HUES6 (cell line): ENCODE results near the gene GEN1.

Experiments
- H3K27ac ChIP-seq: 2 replicates; pipeline ENCODE4 v1.7.0; 2013; ENCODE audit warnings: low read depth, mild to moderate bottlenecking, low read length, inconsistent platforms
- H3K27me3 ChIP-seq: 2 replicates; pipeline ENCODE4 v1.6.1; 2013; ENCODE audit warnings: low read length; ENCODE audit not compliant: control insufficient read depth, insufficient read depth
- H3K36me3 ChIP-seq: 2 replicates; pipeline ENCODE4 v1.6.1; 2013; ENCODE audit warnings: low read length; ENCODE audit not compliant: control insufficient read depth, insufficient read depth
- H3K4me1 ChIP-seq: 2 replicates; pipeline ENCODE4 v1.6.1; 2013; ENCODE audit warnings: low read length; ENCODE audit not compliant: control insufficient read depth, insufficient read depth
- H3K4me3 ChIP-seq: 2 replicates; pipeline ENCODE4 v1.5.1; 2013; ENCODE audit warnings: low read depth, low read length
- H3K9ac ChIP-seq: one replicate; pipeline ENCODE4 v1.6.1; 2013; ENCODE audit warnings: mild to moderate bottlenecking, low read length
- H3K9me3 ChIP-seq: 2 replicates; pipeline ENCODE4 v1.6.1; 2013; ENCODE audit warnings: low read depth, low read length; ENCODE audit not compliant: control insufficient read depth, insufficient read depth

The GEN1 gene

DNA sequence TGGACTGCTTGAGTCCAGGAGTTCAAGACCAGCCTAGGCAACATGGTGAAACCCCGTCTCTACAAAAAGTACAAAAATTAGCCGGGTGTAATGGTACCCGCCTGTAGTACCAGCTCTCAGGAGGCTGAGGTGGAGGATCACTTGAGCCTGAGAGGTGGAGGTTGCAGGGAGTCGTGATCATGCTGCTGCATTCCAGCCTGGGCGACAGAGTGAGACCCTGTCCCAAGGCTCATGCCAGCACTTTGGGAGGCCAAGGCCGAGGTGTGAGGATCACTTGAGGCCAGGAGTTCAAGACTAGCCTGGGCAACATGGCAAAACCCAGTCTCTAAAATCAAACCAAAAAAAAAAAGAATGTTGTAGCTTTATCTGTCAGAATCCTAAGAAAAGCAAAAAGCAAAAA, 25.7 kb upstream of the GEN1 start:
- no peak overlapping the region for H3K27ac ChIP-seq
- H3K4me3 ChIP-seq: no peak overlapping the region
- H3K27me3 ChIP-seq: no peaks in the 10 kb centered on the region
- 0 out of 2 replicates have a peak, but pooled peaks cover 4% of the 10 kb centered on the region for H3K4me1 ChIP-seq
- H3K9ac ChIP-seq: no peak overlapping the region
- H3K36me3 ChIP-seq: peaks cover 90% of the 10 kb centered on the region
- H3K9me3 ChIP-seq: no peaks in the 10 kb centered on the region

DNA sequence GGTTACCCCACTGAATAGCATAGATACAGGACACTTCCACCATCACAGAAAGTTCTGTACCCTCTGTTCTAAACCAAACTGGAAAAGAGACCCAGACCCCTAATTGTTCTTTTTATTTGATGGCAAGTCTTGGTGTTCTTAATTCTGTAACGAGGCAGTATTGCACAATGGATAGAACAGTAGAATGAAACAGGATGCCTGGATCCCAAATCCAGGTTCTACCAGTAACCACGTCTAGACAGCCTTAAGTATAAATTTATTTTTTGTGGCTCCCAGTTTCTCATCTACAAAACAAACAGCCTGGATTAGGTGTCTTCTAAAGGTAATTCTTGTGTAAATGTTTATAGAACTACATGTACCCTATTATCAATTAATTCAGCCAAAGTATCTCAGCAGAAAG, 24.1 kb upstream of the GEN1 start:
- Histone ChIP-seq H3K9me3 (no peaks in the 10 kb centered on the region), H3K4me1 (0 out of 2 replicates have a peak, but pooled peaks cover 4% of the 10 kb centered on the region)

DNA sequence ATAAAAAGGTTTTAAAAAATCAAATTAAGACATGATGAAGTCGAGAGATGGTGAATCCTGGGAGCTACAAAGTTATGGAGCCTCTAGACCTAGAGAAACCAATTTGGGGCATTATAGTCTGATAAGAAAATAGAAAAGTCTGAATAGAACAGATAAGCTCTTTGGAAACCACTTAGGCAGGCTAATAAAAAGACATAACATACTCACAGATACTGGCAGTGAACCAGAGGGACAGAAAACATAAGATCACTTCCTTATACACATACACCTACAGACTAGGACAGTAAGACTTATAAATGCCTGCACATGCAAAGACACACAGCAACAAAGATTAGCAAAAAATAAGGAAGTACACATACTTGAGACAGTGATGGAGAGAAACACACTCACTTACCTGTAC, 20.3 kb upstream of the GEN1 start:
- H3K36me3 ChIP-seq: peaks cover 93% of the 10 kb centered on the region
- H3K9me3 ChIP-seq: no peaks in the 10 kb centered on the region
- no peaks in the 10 kb centered on the region for H3K27me3 ChIP-seq
- H3K4me3 ChIP-seq: no peak overlapping the region
- 0 out of 2 replicates have a peak, but pooled peaks cover 4% of the 10 kb centered on the region for H3K4me1 ChIP-seq
- no peak overlapping the region for H3K27ac ChIP-seq
- no peak overlapping the region for H3K9ac ChIP-seq

More for the DNA sequence above, 24.1 kb upstream of the GEN1 start:
- Histone ChIP-seq H3K36me3 (peaks cover 89% of the 10 kb centered on the region), H3K27ac (no peak overlapping the region), H3K27me3 (no peaks in the 10 kb centered on the region), H3K4me3 (no peak overlapping the region), H3K9ac (no peak overlapping the region)

DNA sequence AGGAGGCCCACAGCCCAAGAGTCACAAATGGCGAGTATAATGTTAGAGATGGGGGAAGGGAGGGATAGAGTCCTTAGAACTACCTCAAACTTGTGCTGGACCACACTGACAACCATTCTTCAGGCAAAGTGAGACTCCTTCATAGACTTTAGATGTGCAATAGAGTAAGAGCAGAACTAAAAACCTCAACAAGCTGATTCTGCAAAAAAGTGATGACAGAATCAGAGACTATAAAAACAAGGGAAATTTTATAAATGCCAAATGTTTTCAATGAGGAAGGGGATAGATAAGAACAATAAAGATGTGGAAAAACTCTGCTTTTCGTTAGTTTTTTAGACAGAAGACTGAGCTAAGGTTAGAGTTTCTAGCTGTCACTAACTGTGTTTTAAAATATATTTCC, 18.1 kb upstream of the GEN1 start:
- Histone ChIP-seq H3K27me3 (no peaks in the 10 kb centered on the region), H3K36me3 (peaks cover 94% of the 10 kb centered on the region), H3K9me3 (no peaks in the 10 kb centered on the region), H3K9ac (no peak overlapping the region), H3K4me1 (no peaks in the 10 kb centered on the region), H3K27ac (no peak overlapping the region), H3K4me3 (no peak overlapping the region)

DNA sequence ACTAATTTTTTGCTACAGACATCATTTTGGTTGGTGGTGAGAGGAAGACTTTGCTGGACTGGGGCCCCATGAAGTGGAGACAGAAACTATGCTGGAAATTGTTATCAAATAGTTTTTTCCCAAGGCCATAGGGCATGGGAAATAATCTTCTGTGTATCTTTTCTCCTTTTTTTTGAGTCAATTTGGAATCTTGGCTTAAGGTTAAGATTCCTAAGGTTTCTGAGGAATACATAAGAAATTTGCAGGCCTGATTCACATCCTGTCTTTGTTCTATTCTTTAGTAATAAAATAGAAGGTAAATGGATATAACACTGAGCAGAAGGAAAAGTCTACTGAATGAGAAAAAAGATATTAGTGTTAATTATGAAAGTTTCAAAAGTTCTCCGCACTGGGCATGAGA, 16.9 kb upstream of the GEN1 start:
- H3K4me1 ChIP-seq: no peaks in the 10 kb centered on the region
- no peak overlapping the region for H3K4me3 ChIP-seq
- H3K9me3 ChIP-seq: no peaks in the 10 kb centered on the region
- no peak overlapping the region for H3K27ac ChIP-seq
- peaks cover 94% of the 10 kb centered on the region for H3K36me3 ChIP-seq
- no peaks in the 10 kb centered on the region for H3K27me3 ChIP-seq
- H3K9ac ChIP-seq: no peak overlapping the region

- no peak overlapping the region for H3K9ac ChIP-seq
- H3K27me3 ChIP-seq: no peaks in the 10 kb centered on the region
- no peaks in the 10 kb centered on the region for H3K4me1 ChIP-seq
- peaks cover 93% of the 10 kb centered on the region for H3K36me3 ChIP-seq
- H3K9me3 ChIP-seq: no peaks in the 10 kb centered on the region
- no peak overlapping the region for H3K4me3 ChIP-seq
- H3K27ac ChIP-seq: no peak overlapping the region
Observed at GRCh38 chr2:17740203-17740602, 13.7 kb upstream of the GEN1 start.

GRCh38 chr2:17747684-17748452, 6.1 kb upstream of the GEN1 start:
- peaks cover 27% of the 10 kb centered on the region for H3K36me3 ChIP-seq
- no peak overlapping the region for H3K9ac ChIP-seq
- no peaks in the 10 kb centered on the region for H3K27me3 ChIP-seq
- peaks cover 33% of the 10 kb centered on the region for H3K4me1 ChIP-seq
- H3K9me3 ChIP-seq: no peaks in the 10 kb centered on the region
- peak overlapping the region; percentile 76 for H3K27ac ChIP-seq
- H3K4me3 ChIP-seq: peak overlapping the region; percentile 36

DNA sequence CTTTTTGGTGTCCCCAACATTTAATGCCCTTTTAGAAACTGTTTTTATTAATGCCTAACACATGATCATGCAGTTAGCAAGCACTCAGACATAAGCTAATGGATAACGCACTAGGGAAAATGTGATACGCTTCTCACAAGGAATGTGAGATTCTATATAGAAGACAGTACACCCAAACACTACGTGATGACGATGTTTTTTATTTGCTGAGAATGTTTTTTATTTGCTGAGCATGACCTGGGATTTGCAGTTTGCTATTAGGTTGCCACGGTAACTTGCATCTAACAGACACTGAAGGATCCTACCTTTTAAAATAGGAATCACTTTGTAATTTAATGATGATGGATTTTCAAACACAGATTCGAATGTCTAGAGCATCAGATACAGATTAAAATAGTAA, 5.2 kb upstream of the GEN1 start:
- Histone ChIP-seq H3K27me3 (no peaks in the 10 kb centered on the region), H3K9ac (no peak overlapping the region), H3K4me1 (peaks cover 33% of the 10 kb centered on the region), H3K9me3 (no peaks in the 10 kb centered on the region), H3K27ac (peak overlapping the region; percentile 90), H3K4me3 (peak overlapping the region; percentile 36; the same call in 1 of the 2 replicates), H3K36me3 (peaks cover 19% of the 10 kb centered on the region)

DNA sequence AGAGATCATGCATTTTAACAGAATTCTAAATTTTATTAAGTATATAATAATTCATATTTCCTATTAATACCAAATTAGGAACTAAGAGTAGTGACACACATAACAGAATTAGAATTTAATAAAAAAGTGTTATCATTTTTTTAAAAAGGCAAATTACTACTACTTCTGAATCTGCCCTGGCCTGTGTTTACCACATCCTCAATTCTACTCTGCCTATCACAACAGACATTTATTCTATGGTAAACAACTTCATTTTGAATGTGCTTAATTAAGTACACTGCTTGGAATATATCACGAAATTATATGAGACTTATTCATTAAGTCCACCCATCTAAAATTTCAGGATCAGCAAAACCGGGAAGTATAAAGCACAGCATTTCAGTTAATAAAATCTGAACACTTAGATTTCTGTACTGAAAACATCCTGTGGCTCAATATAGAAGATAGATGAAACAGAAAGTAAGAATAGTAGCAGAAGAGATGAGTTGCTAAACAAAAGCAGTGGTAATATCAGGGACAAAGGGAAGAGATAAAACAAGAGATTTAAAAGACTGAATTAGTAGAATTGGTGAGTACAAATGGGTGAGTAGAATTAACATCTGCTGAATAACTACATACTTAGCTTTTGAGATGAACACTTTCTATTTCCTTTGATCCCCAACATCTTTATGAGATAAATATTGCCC, 4.0 kb upstream of the GEN1 start:
- H3K4me1 ChIP-seq: peaks cover 33% of the 10 kb centered on the region

DNA sequence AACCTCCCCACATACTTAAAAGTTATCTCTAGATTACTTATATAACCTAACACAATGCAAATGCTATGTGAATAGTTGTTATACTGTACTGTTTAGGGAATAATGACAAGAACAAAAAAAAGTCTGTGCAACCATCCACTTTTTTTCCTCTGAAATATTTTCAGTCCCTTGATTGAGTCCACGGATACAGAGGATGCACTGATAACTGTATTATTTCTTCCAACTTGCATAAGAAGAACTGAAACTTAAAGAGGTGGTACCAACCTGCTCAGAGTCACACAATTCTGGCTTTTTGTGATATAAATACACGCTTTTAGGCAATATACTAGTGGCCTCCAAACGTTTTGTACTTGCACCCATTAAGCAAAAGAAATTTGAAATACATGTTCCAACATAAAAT, 1.7 kb upstream of the GEN1 start:
- Histone ChIP-seq H3K9me3 (no peaks in the 10 kb centered on the region), H3K27me3 (no peaks in the 10 kb centered on the region), H3K4me3 (peak overlapping the region; percentile 89), H3K9ac (peak overlapping the region; percentile 88), H3K4me1 (peaks cover 27% of the 10 kb centered on the region), H3K36me3 (no peaks in the 10 kb centered on the region), H3K27ac (no peak overlapping the region)

More for the DNA sequence above, 4.0 kb upstream of the GEN1 start:
- Histone ChIP-seq H3K4me3 (no peak overlapping the region), H3K9ac (no peak overlapping the region), H3K36me3 (peaks cover 8% of the 10 kb centered on the region), H3K27me3 (no peaks in the 10 kb centered on the region), H3K27ac (no peak overlapping the region), H3K9me3 (no peaks in the 10 kb centered on the region)
